WTC11 (cell line): ENCODE results near the gene CD2BP2. TPM values are rescaled to one million over a fixed set of nuclear protein-coding genes. Genes with fewer than 3 reads are reported as not detected.
A peak's percentile ranks its signal among the peaks of the same experiment; 100 is the strongest.

Experiments used
- ATAC-seq: fragments of 200-7000 bp; cut with Tn5 transposase; 2 replicates; pipeline ENCODE4 v1.10.0; 2021; ENCODE audit warnings: mild to moderate bottlenecking, moderate library complexity
- Bru-seq: library from RNA; stranded (reverse); fragments of 400-500 nt; gene quantifications from one replicate; lab custom pipeline; 2021; lab: Mats Ljungman, UMichigan
- CTCF ChIA-PET: fragments of 300-600 bp; sonication (Branson Sonifier 250); formaldehyde crosslinking; loops from one replicate; lab custom pipeline; 2021; ENCODE audit warnings: antibody characterized with exemption; lab: Charles Lee
- POLR2A ChIA-PET: fragments of 350-600 bp; sonication (Branson Sonifier 250); formaldehyde crosslinking; loops from one replicate; lab custom pipeline; 2021; ENCODE audit warnings: antibody characterized with exemption; lab: Charles Lee
- DNase-seq: peaks from one replicate; pipeline ENCODE4 v3.0.0; 2021; ENCODE audit warnings: low spot score
- H3K27ac Mint-ChIP-seq: 2 replicates; pipeline ENCODE4 v1.8.0; 2021; ENCODE audit warnings: mixed read lengths
- H3K27me3 Mint-ChIP-seq: 2 replicates; pipeline ENCODE4 v1.8.0; 2021; ENCODE audit warnings: low read depth, mild to moderate bottlenecking, moderate library complexity, mixed read lengths
- H3K36me3 Mint-ChIP-seq: 2 replicates; pipeline ENCODE4 v1.8.0; 2021; ENCODE audit warnings: mixed read lengths
- H3K4me1 Mint-ChIP-seq: 2 replicates; pipeline ENCODE4 v1.8.0; 2022; ENCODE audit warnings: mixed read lengths
- H3K4me3 Mint-ChIP-seq: 2 replicates; pipeline ENCODE4 v1.8.0; 2021; ENCODE audit warnings: mild to moderate bottlenecking, moderate library complexity, mixed read lengths
- H3K9me3 Mint-ChIP-seq: 2 replicates; pipeline ENCODE4 v1.8.0; 2021; ENCODE audit warnings: mixed read lengths
- AFF4 ChIP-seq: sonication (generic); formaldehyde crosslinking; IDR thresholded peaks from 2 replicates; pipeline ENCODE4 v1.8.1; 2023; ENCODE audit warnings: mild to moderate bottlenecking, missing genetic modification reagents, borderline replicate concordance
- AR ChIP-seq: fragments of 250-450 bp; sonication (Bioruptor Pico); IDR thresholded peaks from 2 replicates; pipeline ENCODE4 v1.9.0; 2021; ENCODE audit warnings: mild to moderate bottlenecking
- E2F1 ChIP-seq: sonication (generic); formaldehyde crosslinking; IDR thresholded peaks from 2 replicates; pipeline ENCODE4 v1.8.0; 2022; ENCODE audit warnings: mild to moderate bottlenecking, missing genetic modification reagents
- ERG ChIP-seq: fragments of 250-450 bp; sonication (Bioruptor Pico); IDR thresholded peaks from 2 replicates; pipeline ENCODE4 v1.8.0; 2021; ENCODE audit warnings: mild to moderate bottlenecking
- GABPB1 ChIP-seq: sonication (generic); formaldehyde crosslinking; IDR thresholded peaks from 2 replicates; pipeline ENCODE4 v1.8.1; 2023; ENCODE audit warnings: mild to moderate bottlenecking, missing genetic modification reagents
- GTF2I ChIP-seq: fragments of 250-450 bp; sonication (Bioruptor Pico); conservative IDR thresholded peaks from 2 replicates; pipeline ENCODE4 v1.4.0; 2021; ENCODE audit warnings: mild to moderate bottlenecking
- HMGA2 ChIP-seq: fragments of 250-450 bp; sonication (Bioruptor Pico); IDR thresholded peaks from 2 replicates; pipeline ENCODE4 v1.4.0; 2021; ENCODE audit warnings: mild to moderate bottlenecking, moderate library complexity
- IRF1 ChIP-seq: sonication (generic); formaldehyde crosslinking; IDR thresholded peaks from 2 replicates; pipeline ENCODE4 v1.8.0; 2023; ENCODE audit warnings: missing genetic modification reagents
- NFATC4 ChIP-seq: fragments of 250-450 bp; sonication (Bioruptor Pico); IDR thresholded peaks from 2 replicates; pipeline ENCODE4 v1.9.0; 2021; ENCODE audit warnings: mild to moderate bottlenecking
- NR3C1 ChIP-seq: sonication (generic); formaldehyde crosslinking; conservative IDR thresholded peaks from 2 replicates; pipeline ENCODE4 v1.8.1; 2023; ENCODE audit warnings: low read depth, mild to moderate bottlenecking, missing genetic modification reagents
- OVOL2 ChIP-seq: fragments of 250-450 bp; sonication (Bioruptor Pico); IDR thresholded peaks from 2 replicates; pipeline ENCODE4 v1.9.0; 2021; ENCODE audit warnings: mild to moderate bottlenecking, borderline replicate concordance
- PRDM15 ChIP-seq: sonication (generic); formaldehyde crosslinking; IDR thresholded peaks from 2 replicates; pipeline ENCODE4 v1.8.0; 2022; ENCODE audit warnings: missing genetic modification reagents
- SOX15 ChIP-seq: fragments of 250-450 bp; sonication (Bioruptor Pico); IDR thresholded peaks from 2 replicates; pipeline ENCODE4 v1.9.0; 2021; ENCODE audit warnings: mild to moderate bottlenecking
- SP1 ChIP-seq: sonication (generic); formaldehyde crosslinking; conservative IDR thresholded peaks from 2 replicates; pipeline ENCODE4 v1.8.1; 2022; ENCODE audit warnings: missing genetic modification reagents
- TEAD1 ChIP-seq: sonication (generic); formaldehyde crosslinking; IDR thresholded peaks from 2 replicates; pipeline ENCODE4 v1.8.0; 2022; ENCODE audit warnings: mild to moderate bottlenecking, missing genetic modification reagents
- ZMAT4 ChIP-seq: fragments of 250-450 bp; sonication (Bioruptor Pico); IDR thresholded peaks from 2 replicates; pipeline ENCODE4 v1.9.0; 2021; ENCODE audit warnings: mild to moderate bottlenecking
- ZNF263 ChIP-seq: sonication (generic); formaldehyde crosslinking; IDR thresholded peaks from 2 replicates; pipeline ENCODE4 v1.8.1; 2022; ENCODE audit warnings: low read depth, mild to moderate bottlenecking, moderate library complexity, missing genetic modification reagents
- ZNF396 ChIP-seq: fragments of 250-450 bp; sonication (Bioruptor Pico); IDR thresholded peaks from 2 replicates; pipeline ENCODE4 v1.8.0; 2021; ENCODE audit warnings: mild to moderate bottlenecking, moderate library complexity, borderline replicate concordance
- ZNF423 ChIP-seq: fragments of 250-450 bp; sonication (Bioruptor Pico); IDR thresholded peaks from 2 replicates; pipeline ENCODE4 v2.1.2; 2022; ENCODE audit warnings: mild to moderate bottlenecking, moderate library complexity
- long read RNA-seq, 3 experiments: library from RNA in 1 of 3; library from capped mRNA in 1 of 3; library from polyadenylated mRNA in 1 of 3; unstranded in 2 of 3; stranded (forward) in 1 of 3; transcript quantifications; one replicate each; pipeline ENCODE4 v2.0.0, GENCODE V29; 2021
- total RNA-seq: library from RNA; stranded (reverse); gene quantifications from 3 replicates; pipeline ENCODE4 v1.2.3, GENCODE V29; 2021

CD2BP2 gene
- total RNA-seq (51.0 to 56.6 TPM (median 51.1 TPM) in 3 replicates), Bru-seq, nascent RNA (percentile 90 among the genes with signal in this experiment)
- long read RNA-seq, experiment 1, transcript CD2BP2-201 (7 exons, 3,421 nt), result major isoform, 187 of 267 reads
- long read RNA-seq, experiment 1, transcript CD2BP2-203 (6 exons, 1,417 nt), result minor isoform, 26 of 267 reads
- long read RNA-seq, experiment 1, partial matches to known transcripts, result 21 of 267 reads
- long read RNA-seq, experiment 1, other reads (novel, unspliced or antisense), result 33 of 267 reads
- long read RNA-seq, experiment 2, transcript CD2BP2-203 (6 exons, 1,417 nt), result major isoform, 28 of 77 reads
- long read RNA-seq, experiment 2, transcript CD2BP2-201 (7 exons, 3,421 nt), result minor isoform, 13 of 77 reads
- long read RNA-seq, experiment 2, partial matches to known transcripts, result 16 of 77 reads
- long read RNA-seq, experiment 2, other reads (novel, unspliced or antisense), result 20 of 77 reads
- long read RNA-seq, experiment 3, transcript CD2BP2-201 (7 exons, 3,421 nt), result major isoform, 24 of 49 reads
- long read RNA-seq, experiment 3, transcript CD2BP2-203 (6 exons, 1,417 nt), result minor isoform, 15 of 49 reads
- long read RNA-seq, experiment 3, partial matches to known transcripts, result 6 of 49 reads
- long read RNA-seq, experiment 3, other reads (novel, unspliced or antisense), result 4 of 49 reads

- ChIA-PET CTCF (interaction anchor here (0.6 to 5.0 kb wide), 14 partner anchors 9 to 654 kb away, joined by 3 to 28 read pairs (median 4); partner anchors contain the start of genes DCTPP1, TBC1D10B, TBX6 and ZNF48), POLR2A (interaction anchor here (0.6 to 1.8 kb wide), 6 partner anchors 9 to 44 kb away, joined by 4 to 8 read pairs (median 6); partner anchors contain the start of genes TBC1D10B and ZNF48)
- Mint-ChIP-seq H3K4me1 (peaks cover 26% of the 10 kb centered on the region), H3K36me3 (peaks cover 33% of the 10 kb centered on the region), H3K27ac (peak within 1 kb of the TSS; percentile 98), H3K4me3 (peak within 1 kb of the TSS; percentile 93), H3K9me3 (no peaks in the 10 kb centered on the region), H3K27me3 (no peaks in the 10 kb centered on the region; the same call in 1 of the 2 replicates)
- ATAC-seq, result peak; percentile 84
- DNase-seq, result peak; percentile 94
- peak; percentile 66; the same call in 1 of the 2 replicates for TF ChIP-seq AR (CRISPR knock-in tag)
- 0 out of 2 replicates have a peak, but pooled peaks have one; percentile 6 for TF ChIP-seq HMGA2
- TF ChIP-seq OVOL2 (CRISPR knock-in tag), result no peak
- no peak; the same call in 1 of the 2 replicates for TF ChIP-seq ZMAT4
- peak; percentile 79 for TF ChIP-seq SP1 (CRISPR knock-in tag)
- TF ChIP-seq ZNF396 (CRISPR knock-in tag), result 0 out of 2 replicates have a peak, but pooled peaks have one; percentile 3
- no peak for TF ChIP-seq NFATC4
- TF ChIP-seq SOX15, result no peak
- no peak for TF ChIP-seq E2F1 (CRISPR knock-in tag)
- TF ChIP-seq AFF4 (CRISPR knock-in tag), result no peak; the same call in 1 of the 2 replicates
- no peak for TF ChIP-seq ERG (CRISPR knock-in tag)
- TF ChIP-seq TEAD1 (CRISPR knock-in tag), result peak; percentile 65; the same call in 1 of the 2 replicates
- TF ChIP-seq NR3C1 (CRISPR knock-in tag), result no peak
- no peak for TF ChIP-seq ZNF423
- TF ChIP-seq IRF1 (CRISPR knock-in tag), result no peak
- peak; percentile 80 for TF ChIP-seq GABPB1 (CRISPR knock-in tag)
- peak; percentile 65 for TF ChIP-seq GTF2I (CRISPR knock-in tag)
- no peak for TF ChIP-seq ZNF263 (CRISPR knock-in tag)
- peak; percentile 66 for TF ChIP-seq PRDM15 (CRISPR knock-in tag)
Measured at GRCh38 chr16:30355144-30355953, at the start of gene CD2BP2. Gene CD2BP2 (minus strand): TSS chr16:30355308. CDS start chr16:30354681, 627 bp downstream.
